ENCODE data around the gene MRPL24.
"Not testable (repeated sequence)": the region's sequence is repeated elsewhere in the genome, so short reads cannot be mapped to it uniquely, and the experiment has no call there.

Gene MRPL24

GRCh38 chr1:156740741-156741480 is at the start of gene MRPL24:
Gene MRPL24 (minus strand): TSS chr1:156741088. CDS start chr1:156738704, 2,384 bp downstream.
- DNase-seq, result peak; percentile 100

GRCh38 chr1:156789621-156790318 is 48.9 kb upstream of the MRPL24 start:
- no peak for DNase-seq

- no peak for DNase-seq
Observed at GRCh38 chr1:156788136-156788535, 47.2 kb upstream of the MRPL24 start.

GRCh38 chr1:156786640-156787039 is 45.8 kb upstream of the MRPL24 start:
- DNase-seq, result no peak

- no peak for DNase-seq
Observed at GRCh38 chr1:156785458-156785857, 44.6 kb upstream of the MRPL24 start.

GRCh38 chr1:156781585-156782186 is 40.8 kb upstream of the MRPL24 start:
- DNase-seq, result no peak

- no peak for DNase-seq
Observed at GRCh38 chr1:156777573-156777972, 36.7 kb upstream of the MRPL24 start.

GRCh38 chr1:156776942-156777341 is 36.1 kb upstream of the MRPL24 start:
- DNase-seq, result no peak

- no peak for DNase-seq
Observed at GRCh38 chr1:156775799-156776198, 34.9 kb upstream of the MRPL24 start.

GRCh38 chr1:156773607-156774006 is 32.7 kb upstream of the MRPL24 start:
- no peak for DNase-seq

GRCh38 chr1:156772728-156773497 is 32.0 kb upstream of the MRPL24 start:
- no peak for DNase-seq

- DNase-seq, result no peak
Observed at GRCh38 chr1:156772222-156772621, 31.3 kb upstream of the MRPL24 start.

GRCh38 chr1:156768610-156769295 is 27.9 kb upstream of the MRPL24 start:
- DNase-seq, result no peak

GRCh38 chr1:156767879-156768604 is 27.2 kb upstream of the MRPL24 start:
- DNase-seq, result no peak

- DNase-seq, result peak; percentile 98
Observed at GRCh38 chr1:156767101-156767878, 26.4 kb upstream of the MRPL24 start, which contains the start of gene PRCC. Gene PRCC (plus strand): TSS chr1:156767535. CDS start chr1:156767772, 237 bp downstream.

- no peak for DNase-seq
Observed at GRCh38 chr1:156766298-156767100, 25.6 kb upstream of the MRPL24 start.

- no peak for DNase-seq
Observed at GRCh38 chr1:156765666-156766065, 24.8 kb upstream of the MRPL24 start.

- not testable (repeated sequence) for DNase-seq
Observed at GRCh38 chr1:156765136-156765535, 24.2 kb upstream of the MRPL24 start.

GRCh38 chr1:156760796-156761104 is 19.9 kb upstream of the MRPL24 start:
- DNase-seq, result no peak
